Measurements from ENCODE around the gene PRLHR.

DNA sequence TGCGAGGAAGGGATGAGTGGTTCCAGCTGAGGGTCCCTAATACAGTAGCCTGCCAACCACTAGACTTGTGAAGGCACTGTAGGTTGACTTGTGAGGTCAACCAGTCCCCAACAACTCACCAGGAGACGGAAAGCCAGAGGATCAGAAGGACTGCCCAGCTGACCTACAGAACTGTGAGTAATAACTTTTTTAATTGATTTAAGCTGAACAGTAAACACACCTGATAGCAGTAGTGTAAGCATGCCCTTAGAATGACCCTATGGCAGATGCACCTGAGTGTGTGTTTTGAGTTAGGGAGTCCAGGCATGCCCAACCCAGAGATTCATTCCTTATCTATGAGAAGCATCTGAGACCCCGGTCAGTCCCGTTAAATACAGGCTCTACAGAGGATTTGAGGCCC, 14.1 kb downstream of the PRLHR start:
- TF ChIP-seq, protein P1, sequence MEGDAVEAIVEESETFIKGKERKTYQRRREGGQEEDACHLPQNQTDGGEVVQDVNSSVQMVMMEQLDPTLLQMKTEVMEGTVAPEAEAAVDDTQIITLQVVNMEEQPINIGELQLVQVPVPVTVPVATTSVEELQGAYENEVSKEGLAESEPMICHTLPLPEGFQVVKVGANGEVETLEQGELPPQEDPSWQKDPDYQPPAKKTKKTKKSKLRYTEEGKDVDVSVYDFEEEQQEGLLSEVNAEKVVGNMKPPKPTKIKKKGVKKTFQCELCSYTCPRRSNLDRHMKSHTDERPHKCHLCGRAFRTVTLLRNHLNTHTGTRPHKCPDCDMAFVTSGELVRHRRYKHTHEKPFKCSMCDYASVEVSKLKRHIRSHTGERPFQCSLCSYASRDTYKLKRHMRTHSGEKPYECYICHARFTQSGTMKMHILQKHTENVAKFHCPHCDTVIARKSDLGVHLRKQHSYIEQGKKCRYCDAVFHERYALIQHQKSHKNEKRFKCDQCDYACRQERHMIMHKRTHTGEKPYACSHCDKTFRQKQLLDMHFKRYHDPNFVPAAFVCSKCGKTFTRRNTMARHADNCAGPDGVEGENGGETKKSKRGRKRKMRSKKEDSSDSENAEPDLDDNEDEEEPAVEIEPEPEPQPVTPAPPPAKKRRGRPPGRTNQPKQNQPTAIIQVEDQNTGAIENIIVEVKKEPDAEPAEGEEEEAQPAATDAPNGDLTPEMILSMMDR (IDR thresholded peaks at IDR 0.05; ENCODE audit: low read depth, low read length): no peak
- TF ChIP-seq EZH2phosphoT487 (IDR thresholded peaks at IDR 0.05; ENCODE audit: low read depth): no peak
